Fibroblast of skin of right biceps (primary cell): ENCODE results near the gene ALDH3A2.
"Not testable (repeated sequence)": the region's sequence is repeated elsewhere in the genome, so short reads cannot be mapped to it uniquely, and the experiment has no call there.

ENCODE experiments used
- DNase-seq: peaks from one replicate; pipeline ENCODE4 v3.0.0-alpha.2; 2013

Gene ALDH3A2

DNA sequence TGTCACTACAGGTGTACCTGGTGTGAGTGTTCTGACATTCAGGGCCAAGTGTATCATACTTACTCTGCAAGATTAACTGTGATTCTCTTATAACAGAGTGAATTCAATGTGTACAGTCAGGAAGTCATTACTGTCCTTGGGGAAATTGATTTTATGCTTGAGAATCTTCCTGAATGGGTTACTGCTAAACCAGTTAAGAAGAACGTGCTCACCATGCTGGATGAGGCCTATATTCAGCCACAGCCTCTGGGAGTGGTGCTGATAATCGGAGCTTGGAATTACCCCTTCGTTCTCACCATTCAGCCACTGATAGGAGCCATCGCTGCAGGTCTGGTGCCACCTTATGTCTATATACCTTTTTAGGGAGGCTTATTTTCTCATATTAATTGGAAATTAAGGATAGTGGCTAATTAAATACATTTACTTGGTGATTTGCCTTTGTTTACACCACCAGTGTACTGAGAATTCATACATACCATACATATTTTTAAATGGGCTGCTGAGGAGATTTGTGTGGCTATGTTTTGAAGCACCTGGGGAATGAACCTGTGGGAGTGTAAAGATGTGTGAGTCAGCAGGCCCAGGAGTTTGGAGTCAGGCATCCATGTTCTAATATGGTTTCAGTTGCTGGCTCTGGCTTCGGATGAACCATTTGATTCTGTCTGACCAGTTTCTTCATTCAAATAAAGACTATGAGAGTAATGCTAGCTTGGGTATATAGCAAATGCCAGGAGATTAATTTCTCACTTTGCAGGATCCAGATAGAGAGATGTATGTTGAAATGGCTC is 3.1 kb downstream of the ALDH3A2 start:
- DNase-seq: no peak

DNA sequence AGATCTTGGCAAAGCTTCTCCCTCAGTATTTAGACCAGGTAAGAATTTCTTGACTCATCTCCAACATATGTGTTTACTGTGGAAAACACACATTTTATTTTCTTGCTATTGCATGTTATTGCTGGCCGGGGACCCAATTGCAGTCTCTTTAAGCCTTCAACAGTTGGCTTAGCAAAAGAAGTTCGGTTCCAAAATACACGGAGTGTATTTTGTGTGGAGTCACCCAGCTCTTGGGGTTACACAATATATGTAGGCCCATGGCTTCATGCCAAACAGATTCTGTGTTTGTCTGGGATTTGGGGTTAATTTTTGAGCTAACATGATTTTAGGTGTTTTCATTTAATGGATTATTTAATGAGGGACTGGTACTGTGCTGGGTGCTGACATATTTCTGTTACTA is 4.0 kb downstream of the ALDH3A2 start:
- DNase-seq: no peak

DNA sequence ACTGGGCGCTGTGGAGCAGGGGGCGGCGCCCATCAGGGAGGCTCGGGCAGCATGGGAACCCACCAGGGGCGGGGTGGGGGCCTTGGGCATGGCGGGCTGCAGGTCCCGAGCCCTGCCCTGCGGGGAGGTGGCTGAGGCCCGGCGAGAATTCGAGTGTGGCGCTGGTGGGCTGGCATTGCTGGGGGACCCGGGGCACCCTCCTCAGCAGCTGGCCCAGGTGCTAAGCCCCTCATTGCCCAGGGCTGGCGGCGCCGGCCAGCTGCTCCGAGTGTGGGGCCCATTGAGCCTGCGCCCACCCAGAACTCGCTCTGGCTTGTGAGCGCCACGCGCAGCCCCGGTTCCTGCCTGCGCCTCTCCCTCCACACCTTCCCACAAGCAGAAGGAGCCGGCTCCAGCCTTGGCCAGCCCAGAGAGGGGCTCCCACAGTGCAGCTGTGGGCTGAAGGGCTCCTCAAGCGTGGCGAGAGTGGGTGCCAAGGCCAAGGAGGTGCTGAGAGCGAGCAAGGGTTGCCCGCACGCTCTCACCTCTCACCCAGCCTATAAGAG is 5.9 kb downstream of the ALDH3A2 start:
- DNase-seq: no peak

DNA sequence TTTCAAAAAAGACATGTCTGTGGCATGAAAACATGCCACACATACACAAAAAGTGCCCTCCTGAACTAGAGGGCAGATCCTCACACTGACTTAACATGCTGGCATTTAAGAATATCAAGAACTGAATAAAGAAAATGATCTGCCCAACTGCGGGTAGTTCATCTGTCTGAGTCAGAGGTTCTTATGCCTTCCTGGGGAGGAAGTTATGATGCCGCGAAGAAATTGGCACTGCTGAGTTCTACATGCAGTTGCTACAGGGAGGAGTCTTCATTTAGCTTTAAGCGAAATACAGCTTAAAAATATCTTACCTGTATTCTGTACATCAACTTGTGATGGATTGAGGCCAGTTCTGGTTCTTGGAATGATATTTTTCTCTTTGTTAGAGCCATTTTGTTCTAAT is 6.3 kb downstream of the ALDH3A2 start:
- DNase-seq: no peak

DNA sequence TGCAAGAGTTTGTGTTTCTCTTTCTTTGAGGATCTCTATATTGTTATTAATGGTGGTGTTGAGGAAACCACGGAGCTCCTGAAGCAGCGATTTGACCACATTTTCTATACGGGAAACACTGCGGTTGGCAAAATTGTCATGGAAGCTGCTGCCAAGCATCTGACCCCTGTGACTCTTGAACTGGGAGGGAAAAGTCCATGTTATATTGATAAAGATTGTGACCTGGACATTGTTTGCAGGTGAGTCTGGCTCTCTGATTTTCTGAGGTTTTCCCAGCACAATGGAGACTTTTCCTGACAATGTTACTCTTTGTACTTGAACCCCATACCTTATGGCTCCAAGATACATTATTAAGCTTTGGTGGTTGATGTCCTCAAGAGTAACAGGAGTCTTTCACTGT is 7.8 kb downstream of the ALDH3A2 start:
- DNase-seq: no peak

DNA sequence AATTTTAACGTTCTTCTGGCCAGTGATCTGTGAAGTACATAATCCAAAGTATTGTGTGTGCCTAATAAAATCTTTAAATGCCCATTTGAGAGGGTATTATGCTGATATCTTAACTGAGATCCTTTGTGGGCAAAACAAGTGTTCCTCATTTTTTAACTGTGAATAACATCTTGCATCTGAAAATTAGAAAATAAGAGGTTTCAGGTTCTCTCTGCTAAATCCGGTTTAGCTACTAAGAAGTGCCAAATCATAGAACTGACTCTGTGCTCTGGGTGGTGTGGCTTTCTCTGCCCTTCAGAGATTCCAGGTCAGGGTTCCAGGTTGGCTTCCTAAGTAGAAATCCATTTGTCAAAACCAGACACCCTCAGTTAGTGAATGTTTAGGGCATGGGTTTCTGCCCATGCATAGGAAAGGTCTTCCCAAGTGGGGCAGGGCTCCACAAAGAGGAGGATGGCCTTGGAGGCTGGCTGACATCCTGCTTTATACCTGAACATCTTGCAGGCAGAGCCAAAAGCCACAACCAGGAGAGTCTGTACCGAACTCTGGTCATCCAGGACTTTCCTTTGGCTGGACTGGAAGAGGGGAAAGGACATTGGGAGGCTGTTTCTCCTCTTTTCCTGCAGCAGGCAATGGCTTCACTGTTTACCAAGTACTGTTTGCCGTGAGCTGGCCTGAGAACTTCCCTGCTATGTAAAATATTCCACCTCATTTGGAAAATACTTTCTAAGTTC is 8.5 kb downstream of the ALDH3A2 start:
- no peak for DNase-seq

DNA sequence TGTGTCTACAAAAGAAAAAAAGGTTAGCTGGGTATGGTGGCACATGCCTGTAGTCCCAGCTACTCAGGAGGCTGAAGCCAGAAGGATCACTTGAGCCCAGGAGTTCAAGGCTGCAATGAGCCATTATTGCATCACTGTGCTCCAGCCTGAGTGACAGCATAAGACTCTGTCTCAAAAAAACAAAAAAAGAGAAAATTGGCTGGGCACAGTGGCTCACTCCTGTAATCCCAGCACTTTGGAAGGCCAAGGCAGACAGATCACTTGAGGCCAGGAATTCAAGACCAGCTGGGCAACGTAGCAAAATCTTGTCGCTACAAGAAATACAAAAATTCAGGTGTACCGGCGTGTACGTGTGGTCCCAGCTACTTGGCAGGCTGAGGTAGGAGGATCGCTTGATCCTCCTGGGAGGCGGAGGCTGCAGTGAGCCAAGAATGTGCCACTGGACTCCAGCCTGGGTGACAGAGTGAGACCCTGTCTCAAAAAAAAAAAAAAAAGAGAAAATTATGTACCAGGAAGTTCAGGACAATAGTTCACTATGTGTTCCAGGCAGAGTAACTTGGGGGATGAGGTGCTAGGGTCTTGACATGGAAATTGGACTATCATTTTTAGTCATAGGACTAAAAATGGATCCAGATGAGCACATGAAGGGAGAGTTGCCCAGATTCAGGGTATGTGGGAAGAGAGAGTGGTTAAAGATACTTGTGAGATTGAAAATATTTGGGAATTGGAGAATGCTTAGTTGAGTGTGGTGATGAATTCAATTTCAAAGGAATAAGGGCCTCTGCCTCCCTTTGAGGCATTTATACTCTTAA is 11.0 kb downstream of the ALDH3A2 start:
- DNase-seq: no peak

DNA sequence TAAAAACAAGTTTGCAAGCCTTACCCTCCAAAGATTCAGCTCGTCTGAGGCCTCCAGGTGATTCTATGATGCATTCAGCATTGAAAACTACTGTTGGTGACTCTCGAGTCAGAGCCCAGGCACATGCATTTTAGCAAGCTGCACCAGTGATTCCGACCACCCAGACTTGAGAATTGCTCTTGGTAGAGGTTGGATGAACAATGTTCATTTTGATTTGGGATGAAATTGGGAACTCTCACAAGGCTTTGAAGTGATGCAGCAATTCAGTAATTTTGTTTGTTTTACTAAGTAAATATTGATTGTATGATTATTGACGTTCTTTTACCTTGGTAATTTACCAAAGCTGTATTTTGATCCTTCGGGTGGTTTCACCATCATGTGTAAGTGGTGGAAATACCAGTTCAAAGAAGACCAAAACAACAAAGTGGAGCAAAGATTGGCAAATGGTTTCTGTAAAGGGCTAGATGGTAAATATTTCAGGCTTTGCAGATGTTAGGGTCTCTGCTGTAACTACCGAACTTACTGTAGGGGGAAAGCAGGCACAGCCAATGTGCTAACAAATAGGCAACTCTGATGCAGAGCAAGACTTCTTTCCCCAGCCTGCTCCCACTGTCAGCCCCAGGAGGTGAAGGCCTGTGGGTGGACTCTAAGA is 11.8 kb downstream of the ALDH3A2 start:
- no peak for DNase-seq

DNA sequence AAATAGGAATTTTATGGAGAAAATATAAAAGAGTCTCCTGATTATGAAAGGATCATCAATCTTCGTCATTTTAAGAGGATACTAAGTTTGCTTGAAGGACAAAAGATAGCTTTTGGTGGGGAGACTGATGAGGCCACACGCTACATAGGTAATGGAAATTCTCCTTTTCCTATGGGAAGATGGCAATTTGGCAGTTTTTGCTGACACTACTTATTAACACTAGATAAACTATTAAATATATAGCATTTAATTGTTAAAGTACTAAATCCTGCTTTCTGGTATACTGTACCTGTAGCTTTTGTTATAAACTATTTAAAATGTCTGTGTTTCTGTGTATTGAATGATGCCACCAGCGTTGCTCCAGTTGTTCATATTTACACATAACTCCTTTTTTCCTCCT is 12.6 kb downstream of the ALDH3A2 start:
- no peak for DNase-seq

DNA sequence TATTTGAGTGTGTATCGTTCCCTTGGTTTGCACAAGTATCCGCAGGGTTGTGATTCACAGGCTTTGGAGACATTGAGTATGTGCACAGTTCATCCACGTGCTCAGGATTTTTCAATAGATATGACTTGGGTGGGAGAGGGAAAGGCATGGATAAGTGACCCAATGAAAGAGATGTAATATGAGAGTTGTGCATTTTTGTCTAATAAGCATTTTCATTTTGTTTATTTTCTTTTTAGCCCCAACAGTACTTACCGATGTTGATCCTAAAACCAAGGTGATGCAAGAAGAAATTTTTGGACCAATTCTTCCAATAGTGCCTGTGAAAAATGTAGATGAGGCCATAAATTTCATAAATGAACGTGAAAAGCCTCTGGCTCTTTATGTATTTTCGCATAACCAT is 14.5 kb downstream of the ALDH3A2 start:
- no peak for DNase-seq

DNA sequence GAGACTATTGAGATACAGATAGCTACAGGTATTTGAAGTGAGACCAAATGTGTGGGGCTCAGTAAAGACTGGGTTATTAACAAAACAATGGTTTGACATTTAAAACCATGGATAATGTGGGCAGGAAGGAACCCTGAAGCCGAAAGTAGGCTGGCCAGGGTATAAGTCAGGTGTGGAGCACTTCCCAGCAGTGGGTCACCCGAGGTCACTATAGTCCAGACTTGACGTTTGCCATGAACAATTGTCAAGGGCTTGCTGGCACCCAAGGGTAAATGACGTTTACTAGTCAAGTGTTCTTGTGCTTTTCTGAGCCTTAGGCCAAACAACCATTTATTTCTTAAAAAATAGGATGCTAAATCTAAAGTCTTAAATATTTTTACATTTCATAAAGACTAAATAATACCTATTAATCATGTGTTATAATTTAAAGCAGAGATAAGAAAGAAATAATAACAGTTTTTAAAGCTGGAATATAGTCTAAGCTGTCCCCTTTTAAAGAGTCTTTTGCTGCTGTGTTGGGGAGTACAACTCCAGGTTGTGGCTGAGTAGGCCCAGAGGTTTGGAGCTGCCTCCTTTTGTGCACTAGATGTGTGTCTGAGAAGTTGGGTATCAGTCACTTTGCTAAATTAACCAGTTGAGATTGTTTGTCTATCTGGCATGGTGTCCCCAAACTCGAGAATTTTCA is 15.7 kb downstream of the ALDH3A2 start:
- DNase-seq: no peak

DNA sequence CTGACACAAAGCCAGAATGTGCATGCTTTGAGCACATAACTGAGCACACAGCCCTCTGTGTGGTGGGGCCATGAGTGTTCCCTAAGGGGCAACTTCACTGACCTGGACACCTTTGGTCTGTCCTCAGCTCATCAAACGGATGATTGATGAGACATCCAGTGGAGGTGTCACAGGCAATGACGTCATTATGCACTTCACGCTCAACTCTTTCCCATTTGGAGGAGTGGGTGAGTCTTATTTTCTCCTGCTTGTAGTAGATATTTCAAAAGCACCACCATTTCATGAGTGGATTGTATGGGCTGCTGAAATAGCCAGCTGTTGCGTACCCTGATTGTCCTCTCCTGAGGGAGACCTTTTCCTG is 16.2 kb downstream of the ALDH3A2 start:
- DNase-seq: no peak

DNA sequence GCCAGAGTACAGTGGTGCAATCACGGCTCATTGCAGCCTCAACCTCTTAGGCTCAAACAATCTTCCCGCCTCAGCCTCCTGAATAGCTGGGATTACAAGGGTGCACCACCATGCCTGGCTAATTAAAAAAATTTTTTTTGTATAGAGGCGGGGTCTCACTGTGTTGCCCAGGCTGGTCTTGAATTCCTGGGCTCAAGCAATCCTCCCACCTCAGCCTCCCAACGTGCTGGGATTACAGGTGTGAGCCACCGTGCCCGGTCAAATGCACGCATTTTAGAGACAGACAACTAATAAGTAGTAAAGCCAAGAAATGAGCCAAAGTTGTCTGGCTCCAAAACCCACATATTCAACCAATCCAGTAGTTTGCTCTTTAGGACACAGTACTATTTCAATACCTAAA is 21.1 kb downstream of the ALDH3A2 start:
- DNase-seq: not testable (repeated sequence)

DNA sequence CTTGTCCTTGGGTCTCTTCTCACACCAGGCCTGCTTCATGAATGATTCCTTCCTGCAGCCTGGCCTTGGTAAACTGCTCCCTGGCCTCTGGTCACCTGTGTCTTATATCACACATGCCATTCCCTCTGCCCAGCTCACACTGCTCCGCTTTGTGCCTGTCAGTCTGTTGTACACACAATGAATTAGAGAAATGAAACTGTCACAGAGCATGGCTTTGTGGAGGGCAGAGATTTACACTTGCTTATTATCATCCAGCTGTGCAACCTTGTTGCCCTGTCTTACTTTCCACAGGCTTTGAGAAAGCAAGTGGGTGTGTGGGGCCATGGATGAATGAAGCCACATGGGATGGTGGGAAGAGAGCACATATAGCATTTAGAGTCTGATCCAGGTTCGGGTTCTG is 22.4 kb downstream of the ALDH3A2 start:
- DNase-seq: no peak

DNA sequence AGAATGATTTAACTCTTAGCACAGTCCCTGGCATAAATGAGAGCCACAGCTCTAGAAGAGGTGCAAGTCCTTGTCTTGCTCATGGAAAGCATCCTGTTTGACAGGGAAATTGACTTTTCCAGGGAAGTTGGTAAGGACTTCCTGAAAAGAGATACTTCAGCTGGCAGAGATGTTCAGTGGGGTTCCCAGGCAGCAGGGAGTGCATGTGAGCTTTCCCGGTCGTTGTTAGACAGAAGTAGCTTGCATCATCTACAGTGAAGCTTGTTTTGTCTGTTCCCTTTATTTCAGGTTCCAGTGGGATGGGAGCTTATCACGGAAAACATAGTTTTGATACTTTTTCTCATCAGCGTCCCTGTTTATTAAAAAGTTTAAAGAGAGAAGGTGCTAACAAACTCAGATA is 22.9 kb downstream of the ALDH3A2 start:
- DNase-seq: no peak

DNA sequence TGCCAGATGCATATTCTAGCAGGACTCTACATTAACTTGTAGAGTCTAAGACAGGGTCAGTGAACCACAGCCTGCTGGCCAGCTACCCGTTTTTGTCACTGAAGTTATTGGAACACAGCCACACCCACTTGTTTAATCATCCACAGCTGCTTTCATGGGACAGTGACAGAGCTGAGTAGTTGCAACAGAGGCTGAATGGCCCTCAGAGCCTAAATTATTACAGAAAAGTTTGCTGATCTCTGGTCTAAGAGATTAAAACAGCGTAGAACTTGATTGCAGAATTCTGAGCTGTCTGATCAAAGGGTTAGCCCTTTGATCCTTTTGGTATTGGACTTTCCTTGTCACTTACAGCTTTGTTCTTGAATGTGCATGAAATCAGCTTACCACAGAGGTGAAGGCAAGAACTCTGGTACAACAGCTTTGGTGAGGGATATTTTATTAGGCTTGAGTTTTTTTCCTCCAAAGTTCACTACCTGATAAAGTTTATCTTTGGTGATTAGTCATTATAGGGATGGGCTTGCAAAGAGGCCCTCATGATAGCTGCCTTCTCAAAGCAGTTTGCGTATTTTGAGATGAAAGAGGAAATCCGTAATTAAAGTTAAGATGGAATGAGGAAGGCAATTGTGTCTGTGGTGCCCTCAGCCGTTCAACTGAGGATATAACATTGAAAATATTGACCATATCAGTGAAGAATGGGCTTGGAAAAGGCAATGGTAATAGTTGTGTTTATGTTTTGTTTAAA is 23.6 kb downstream of the ALDH3A2 start:
- DNase-seq: no peak

DNA sequence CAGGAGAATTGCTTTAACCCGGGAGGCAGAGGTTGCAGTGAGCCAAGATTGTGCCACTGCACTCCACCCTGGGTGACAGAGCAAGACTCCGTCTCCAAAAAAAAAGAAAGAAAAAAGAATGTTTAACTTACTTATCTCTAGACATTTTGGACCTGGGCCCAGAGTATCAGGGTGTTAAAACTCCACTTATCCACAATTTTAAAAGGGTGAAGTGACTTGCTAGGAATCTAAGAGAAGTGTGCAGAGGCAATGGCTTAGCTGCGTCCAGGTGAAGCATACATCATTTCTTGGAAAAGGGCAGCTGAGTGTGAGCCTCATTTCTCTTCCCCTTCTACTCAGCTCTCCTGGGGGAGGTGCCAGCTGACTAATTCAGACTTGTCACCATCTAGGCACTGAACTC is 25.1 kb downstream of the ALDH3A2 start:
- no peak for DNase-seq

DNA sequence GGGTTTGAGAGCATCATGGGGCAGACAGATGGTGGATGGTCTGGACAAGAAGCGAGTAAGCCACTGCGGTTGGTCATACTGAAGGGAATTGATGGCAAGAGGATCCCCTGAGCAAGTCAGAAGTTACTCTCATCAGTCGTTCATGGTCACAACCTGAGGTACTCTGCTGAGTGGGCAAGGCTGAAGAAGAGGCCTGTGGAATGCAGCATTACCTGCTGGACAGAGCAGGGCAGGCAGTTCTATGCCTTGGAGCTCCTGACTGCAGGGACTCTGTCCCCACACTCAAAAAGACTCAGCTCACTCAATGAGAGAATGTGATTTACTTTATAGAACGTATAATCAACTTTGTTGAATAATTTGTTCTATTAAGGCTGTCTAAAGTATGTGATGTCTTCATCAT is 28.3 kb downstream of the ALDH3A2 start:
- no peak for DNase-seq

DNA sequence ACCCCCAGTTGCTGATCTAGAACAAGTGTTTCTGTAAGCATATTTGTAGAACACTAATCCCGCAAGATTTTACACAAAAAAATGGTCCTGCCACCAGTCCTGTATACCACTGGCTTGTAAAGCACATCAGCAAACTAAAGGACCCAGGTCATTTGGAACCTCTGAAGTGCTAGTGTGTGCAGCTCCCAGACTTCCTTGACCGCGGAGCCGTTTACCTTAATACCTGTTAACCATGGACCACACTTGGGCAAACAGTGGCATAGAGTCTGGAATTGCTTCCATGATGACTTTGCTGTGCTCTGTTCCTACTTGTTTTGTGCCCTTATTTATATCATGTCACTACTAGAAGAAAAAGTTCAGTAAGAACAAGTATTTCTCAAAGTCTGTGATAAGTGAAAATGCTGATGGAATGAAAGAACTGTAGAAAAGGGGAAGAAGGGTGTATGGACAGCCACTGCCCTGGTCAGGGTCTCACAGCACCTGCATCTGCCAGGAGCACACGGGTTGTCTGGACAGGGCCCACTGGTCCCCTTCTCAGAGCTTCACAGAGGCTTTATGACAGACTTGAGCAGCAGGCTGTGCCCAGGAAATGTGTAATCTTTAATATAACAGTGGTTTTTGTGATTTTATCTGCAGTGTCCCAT is 29.3 kb downstream of the ALDH3A2 start:
- no peak for DNase-seq

DNA sequence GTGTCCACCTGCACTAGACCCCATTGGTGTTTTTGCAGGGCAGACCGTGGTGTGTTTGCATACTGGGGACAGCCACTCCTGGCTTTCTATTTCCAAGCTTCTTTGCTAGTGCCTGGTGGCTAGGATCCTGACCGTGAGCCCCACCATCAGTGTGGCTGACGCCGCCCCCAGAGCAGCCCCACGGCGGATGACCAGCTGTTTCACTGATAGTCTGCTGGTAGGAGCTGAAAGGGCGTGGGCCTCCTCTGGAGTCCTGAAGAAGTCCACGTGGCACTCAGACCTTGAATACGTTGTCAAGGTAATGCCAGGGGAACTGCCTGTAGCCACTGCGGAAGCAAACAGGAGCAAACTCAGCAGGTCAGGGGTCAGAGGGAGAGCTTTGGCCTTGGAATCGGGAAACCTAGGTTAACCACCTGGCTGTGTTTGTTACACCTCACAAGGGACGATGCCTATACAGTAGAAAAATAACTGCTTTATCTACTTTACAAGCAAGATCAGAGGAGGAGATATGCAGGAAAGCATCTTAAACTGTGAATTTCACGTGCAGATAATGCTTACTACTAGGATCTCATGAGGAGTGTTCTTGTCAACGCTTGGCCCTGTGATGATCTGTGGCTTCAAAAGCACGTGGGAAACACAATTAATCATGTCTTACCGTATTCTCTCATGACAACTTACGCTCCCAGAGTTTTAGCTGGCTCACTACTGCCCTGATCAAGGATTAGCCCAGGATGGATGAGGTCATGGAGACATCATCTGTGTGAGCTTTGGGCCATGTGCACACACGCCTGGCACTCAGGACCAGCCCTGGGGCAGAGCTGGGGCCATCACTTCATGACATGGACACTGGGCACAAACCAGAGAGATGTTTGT is 30.3 kb downstream of the ALDH3A2 start:
- no peak for DNase-seq
